LHCN-M2 (cell line): Measurements from ENCODE around the gene PDCD1. TPM values are rescaled to one million over a fixed set of nuclear protein-coding genes. Genes with fewer than 3 reads are reported as not detected.
A peak's percentile ranks its signal among the peaks of the same experiment; 100 is the strongest.

Experiments
- DNase-seq: peaks from one replicate; pipeline ENCODE4 v3.0.0-alpha.2; 2012; ENCODE audit warnings: low read depth
- total RNA-seq: library from RNA; depleted of rRNA; stranded (reverse); fragments of >200 nt; gene quantifications from 2 replicates; pipeline ENCODE4 v1.2.3, GENCODE V29; 2014

Gene PDCD1
- total RNA-seq, 1 experiment from 2014 or later, result not detected

- no peak for DNase-seq
These were observed 7.5 kb upstream of the PDCD1 start for GRCh38 chr2:241865957-241866789.

DNA sequence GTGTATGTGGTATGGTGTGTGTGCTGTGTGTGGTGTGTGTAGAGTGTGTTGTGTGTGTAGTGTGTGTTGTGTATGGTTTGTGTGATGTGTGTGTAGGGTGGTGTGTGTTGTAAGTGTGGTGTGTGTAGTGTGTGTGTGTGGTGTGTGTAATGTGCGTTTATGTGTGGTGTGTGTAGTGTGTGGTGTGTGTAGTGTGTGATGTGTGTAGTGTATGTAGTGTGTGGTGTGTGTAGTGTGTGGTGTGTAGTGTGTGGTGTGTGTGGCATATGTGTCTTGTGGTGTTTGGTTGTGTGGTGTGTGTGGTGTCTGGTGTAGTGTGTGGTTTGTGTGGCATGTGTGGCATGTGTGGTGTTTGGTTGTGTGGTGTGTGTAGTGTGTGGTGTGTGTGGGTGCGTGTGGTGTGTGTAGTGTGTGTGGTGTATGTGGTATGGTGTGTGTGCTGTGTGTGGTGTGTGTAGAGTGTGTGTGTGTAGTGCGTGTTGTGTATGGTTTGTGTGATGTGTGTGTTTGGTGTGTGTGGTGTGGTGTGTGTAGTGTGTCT is 6.8 kb upstream of the PDCD1 start:
- DNase-seq, result no peak

DNA sequence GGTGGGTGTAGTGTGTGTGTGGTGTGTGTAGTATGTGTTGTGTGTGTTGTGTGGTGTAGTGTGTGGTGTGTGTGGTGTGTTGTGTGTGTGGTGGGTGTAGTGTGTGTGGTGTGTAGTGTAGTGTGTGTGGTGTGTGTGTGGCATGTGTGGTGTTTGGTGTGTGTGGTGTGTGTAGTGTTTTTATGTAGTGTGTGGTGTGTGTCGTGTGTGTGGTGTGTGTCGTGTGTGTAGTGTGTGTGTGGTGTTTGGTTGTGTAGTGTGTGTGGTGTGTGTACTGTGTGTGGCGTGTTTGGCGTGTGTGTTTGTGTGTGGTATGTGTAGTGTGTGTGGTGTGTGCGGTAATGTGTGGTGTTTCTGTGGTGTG is 6.1 kb upstream of the PDCD1 start:
- DNase-seq, result no peak

GRCh38 chr2:241864168-241864849 is 5.6 kb upstream of the PDCD1 start:
- DNase-seq, result no peak

DNA sequence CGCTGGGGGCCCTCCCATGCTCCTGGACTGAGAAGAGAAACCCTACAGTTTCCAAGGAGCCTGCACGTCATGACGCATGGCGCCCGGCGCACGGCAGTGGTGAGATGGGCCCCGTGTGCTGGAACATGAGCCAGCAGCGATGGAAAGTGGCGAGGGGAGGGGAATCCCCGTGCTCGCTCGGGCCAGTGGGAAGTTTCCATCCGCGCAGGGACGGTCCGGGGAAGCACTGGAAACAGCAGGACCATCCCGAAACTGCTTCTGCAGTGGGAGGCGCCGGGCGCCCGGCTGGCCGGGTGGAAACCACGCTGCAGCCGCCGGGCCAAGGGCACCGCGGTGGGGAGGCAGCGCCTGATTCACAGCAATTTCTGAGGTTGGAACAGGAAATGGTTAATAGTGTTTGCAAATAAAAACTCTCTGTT is 4.9 kb upstream of the PDCD1 start:
- DNase-seq, result no peak

DNA sequence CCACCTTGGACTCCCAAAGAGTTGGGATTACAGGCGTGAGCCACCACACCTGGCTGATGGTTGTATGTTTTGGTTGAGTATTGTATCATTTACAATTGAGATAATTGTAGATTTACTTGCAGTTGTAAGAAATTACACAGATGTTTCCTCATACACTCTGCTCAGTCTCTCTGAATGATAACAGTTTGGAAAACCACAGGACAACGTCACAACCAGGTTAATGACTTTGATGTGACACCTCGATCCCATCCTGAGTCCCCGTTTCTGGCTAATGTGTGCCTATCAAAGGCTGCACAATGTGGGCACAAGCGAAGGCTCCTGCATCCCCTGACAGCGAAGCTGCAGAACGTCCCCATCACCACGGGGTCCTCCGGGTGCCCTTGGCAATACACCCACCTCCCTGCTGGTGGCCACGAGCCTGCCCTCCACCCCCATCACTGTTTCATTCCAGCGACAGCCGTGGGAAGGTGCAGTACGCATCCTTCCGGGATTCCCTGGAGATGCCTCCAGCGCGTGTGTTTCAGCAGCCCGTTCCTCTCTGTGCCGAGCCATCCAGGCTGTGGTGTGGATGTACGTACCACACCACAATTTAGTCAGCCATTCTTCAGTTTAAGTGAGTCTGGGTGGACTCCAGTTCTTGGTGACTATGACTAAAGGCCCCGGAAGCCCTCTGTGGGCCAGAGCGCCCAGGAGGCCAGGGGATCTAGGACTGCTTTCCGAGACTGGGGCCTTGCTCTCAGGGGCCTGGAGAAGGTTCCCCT is 4.3 kb upstream of the PDCD1 start:
- DNase-seq, result no peak

DNA sequence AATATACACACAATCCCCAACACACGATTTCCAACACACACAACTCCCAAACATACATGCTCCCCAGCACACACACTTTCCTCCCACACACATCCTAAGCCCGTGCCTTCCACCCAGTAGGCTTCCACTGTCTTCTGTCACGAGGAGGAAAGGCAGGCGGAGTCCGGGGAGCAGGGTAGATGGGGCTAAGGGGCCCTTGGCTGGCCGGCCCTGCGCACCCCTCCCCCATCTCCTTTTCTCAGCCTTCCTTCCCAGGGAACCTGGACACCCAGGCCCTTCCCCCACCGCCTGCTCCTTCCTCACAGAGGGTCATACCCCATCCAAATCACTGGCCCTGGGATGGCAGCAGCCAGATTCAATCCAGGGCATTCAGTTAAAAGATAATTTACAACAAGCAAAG is 3.4 kb upstream of the PDCD1 start:
- no peak for DNase-seq

DNA sequence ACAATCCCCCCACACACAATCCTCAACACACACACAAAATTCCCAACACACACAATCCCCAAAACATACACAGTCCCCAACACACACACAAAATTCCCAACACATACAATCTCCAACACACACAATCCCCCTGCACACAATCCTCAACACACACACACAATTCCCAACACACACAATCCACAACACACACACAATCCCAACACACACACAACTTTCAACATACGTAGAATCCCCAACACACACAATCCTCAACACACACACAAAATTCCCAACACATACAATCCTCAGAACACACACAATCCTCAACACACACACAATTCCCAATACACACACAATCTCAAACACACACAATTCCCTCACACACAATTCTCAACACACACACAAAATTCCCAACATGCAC is 2.6 kb upstream of the PDCD1 start:
- no peak for DNase-seq

- peak; percentile 28 for DNase-seq
These were observed 1.7 kb upstream of the PDCD1 start for GRCh38 chr2:241860184-241861078.

- DNase-seq, result peak; percentile 69
These were observed 916 bp upstream of the PDCD1 start for GRCh38 chr2:241859436-241860183.

- no peak for DNase-seq
These were observed 332 bp upstream of the PDCD1 start for GRCh38 chr2:241859017-241859435.

DNA sequence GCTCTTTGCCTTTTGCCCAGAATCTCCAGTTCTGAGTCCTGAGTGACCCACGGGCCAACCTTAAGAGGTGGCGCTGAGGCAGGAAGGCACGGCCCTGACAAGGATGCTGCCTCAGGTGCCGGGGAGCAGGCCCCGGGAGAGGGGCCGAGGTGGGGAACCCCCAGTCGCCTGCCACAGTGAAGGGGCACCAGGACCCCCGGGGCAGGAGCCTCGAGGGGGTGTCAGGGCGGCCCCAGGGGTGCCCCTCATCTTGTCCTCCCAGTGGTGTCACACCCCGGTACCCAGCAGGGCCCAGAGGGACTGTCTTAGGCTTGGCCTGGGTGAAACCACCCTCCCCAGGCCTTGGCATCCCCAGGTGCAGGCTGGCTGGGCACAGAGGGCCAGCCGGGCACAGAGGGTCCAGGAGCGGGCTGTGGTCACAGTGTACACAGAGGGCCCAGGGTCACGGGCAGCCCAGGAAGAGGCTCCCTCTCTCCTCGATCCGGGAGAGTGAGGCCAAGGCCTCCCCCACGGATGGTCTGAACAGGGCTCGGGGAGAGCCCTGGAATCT is 1.0 kb downstream of the PDCD1 start:
- no peak for DNase-seq

DNA sequence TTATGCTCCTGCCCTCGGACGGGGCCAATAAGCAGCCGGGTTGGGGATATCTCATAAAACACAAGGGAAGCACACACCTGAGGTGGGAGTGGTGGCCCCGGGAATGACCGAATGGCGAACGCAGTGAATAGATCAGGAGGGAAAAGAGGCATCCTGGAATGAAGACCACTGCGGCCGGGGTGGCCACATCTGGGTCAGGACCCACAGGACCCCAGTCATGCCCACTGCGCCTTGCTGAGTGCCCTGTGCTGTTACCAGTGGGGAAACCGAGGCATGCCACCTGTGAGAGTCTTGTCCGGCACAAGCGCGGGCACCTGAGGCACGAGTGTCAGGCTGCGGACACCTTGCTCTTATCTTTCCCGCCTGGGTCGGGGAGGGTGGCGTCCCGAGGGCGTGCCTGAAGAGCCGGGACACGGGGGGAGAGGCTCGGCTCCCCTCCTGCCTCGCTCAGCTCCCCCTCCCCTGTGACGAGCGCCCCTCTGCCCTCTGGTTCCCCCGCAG is 1.6 kb downstream of the PDCD1 start:
- DNase-seq, result no peak

- no peak for DNase-seq
These were observed 2.7 kb downstream of the PDCD1 start for GRCh38 chr2:241855888-241856422.

GRCh38 chr2:241855245-241855887 is 3.3 kb downstream of the PDCD1 start:
- no peak for DNase-seq

GRCh38 chr2:241854342-241855244 is 4.1 kb downstream of the PDCD1 start:
- no peak for DNase-seq

GRCh38 chr2:241853651-241854341 is 4.9 kb downstream of the PDCD1 start:
- peak; percentile 29 for DNase-seq
